GM18951 (cell line): Measurements from ENCODE around the gene PSMA3.
A peak's percentile ranks its signal among the peaks of the same experiment; 100 is the strongest.

Source experiments
- POLR2A ChIP-seq: IDR thresholded peaks from 4 replicates; pipeline ENCODE4 v1.6.1; 2011; ENCODE audit warnings: mild to moderate bottlenecking; ENCODE audit not compliant: insufficient read length, insufficient read depth; ENCODE audit errors: extremely low read depth
- in situ Hi-C: fragments of 300-500 bp; cut with MboI; formaldehyde crosslinking; loops from one replicate; pipeline ENCODE4 v1.12.0; 2022; ENCODE audit warnings: low sequenced_read_pairs, mixed read lengths, inconsistent platforms; ENCODE audit not compliant: unreplicated experiment

Gene PSMA3

GRCh38 chr14:58298477-58299400 is 54.1 kb downstream of the PSMA3 start, which contains the start of gene ARID4A:
ARID4A (plus strand) TSS chr14:58298555; CDS start chr14:58299855, 1,300 bp downstream.
- peak; percentile 27 for TF ChIP-seq POLR2A
- in situ Hi-C loops: no loop called here

DNA sequence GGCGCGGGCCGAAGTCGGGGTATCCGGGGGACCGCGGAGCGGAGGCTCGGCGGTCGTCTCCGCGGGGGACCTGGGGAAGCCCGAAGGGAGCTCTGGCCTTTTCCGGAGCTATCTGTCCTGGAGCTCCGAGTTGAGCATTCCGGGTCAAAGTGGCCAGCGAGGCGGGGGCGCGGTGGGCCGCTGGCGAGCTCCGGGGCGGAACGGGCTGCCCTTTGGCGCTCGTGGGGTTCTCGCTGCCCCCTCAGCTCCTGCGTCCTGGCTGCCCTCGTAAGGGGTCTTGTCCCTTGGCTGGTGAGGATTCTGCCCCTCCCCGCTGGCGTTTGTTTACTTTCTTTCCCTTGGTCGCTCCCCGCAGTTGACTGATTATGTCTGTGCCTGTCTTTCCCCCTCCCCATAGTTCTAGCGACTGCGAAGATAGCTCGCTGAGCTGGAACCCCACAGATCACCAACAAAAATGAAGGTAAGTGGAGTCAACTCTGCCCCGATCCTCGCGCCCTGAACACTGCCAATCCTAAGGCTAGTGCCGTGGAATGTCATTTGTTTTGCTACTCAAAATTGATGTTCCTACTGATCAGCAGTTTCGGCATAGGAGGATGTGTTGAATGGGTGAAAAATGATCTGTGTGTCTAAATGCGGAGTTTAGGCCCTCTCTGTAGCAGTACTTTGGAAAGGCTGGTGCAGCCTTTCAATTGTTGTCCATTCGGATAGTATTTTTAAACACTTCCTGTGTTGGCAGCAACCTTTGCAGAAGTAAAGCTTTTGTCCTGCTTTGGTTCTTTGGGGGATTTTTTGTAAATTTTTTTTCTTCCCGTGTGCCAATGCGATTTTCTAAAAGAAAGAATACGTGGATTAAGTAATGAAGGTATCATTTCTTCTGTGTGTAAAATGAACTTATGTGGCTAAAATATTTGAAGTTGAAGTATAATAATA is 55.0 kb downstream of the PSMA3 start:
- TF ChIP-seq POLR2A: no peak
- in situ Hi-C loops: no loop called here

- in situ Hi-C loops: no loop called here
- TF ChIP-seq POLR2A: no peak
Measured at GRCh38 chr14:58301416-58301815, 56.8 kb downstream of the PSMA3 start.

DNA sequence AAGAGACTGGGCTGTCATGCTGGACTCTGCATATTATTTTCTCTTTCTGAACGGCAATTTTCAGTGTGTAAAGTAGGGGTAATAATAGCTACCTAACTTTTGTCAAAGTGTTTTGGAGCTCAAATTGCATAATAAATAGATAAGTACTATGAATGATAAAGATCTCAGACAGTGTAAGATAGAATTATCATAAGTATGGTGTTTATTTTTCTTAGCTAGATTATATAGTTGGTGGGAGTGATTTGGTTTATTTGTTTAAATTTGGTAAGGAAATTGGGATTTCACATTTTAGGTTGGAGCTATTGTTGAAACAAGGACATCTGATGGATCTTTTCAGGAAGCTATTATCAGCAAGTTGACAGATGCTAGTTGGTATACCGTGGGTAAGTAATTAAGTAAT is 61.1 kb downstream of the PSMA3 start:
- in situ Hi-C loops: no loop called here

GRCh38 chr14:58307597-58308316 is 63.1 kb downstream of the PSMA3 start:
- no peak for TF ChIP-seq POLR2A
- in situ Hi-C loops: no loop called here

More for the DNA sequence above, 61.1 kb downstream of the PSMA3 start:
- TF ChIP-seq POLR2A: no peak

GRCh38 chr14:58309086-58309485 is 64.4 kb downstream of the PSMA3 start:
- in situ Hi-C loops: no loop called here
- TF ChIP-seq POLR2A: no peak

DNA sequence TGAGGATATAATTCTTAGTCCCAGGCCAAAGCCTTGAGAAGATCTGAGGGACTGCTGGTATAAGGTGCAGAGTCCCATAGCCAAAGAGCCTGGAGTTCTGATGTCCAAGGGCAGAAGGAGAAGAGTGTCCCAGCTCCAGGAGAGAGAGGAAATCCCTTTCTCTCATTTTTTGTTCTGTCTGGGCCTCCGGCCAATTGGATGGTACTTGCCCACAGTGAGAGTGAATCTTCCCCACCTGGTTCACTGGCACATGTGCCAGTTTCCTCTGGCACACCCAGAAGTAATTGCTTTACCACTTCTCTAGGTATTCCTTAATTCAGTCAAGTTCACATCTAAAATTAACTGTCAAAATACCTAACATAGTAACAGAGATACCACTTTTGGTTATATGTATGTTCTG is 69.1 kb downstream of the PSMA3 start:
- in situ Hi-C loops: no loop called here
- no peak for TF ChIP-seq POLR2A

GRCh38 chr14:58315606-58316005 is 71.0 kb downstream of the PSMA3 start:
- TF ChIP-seq POLR2A: no peak
- in situ Hi-C loops: no loop called here
